Panc1 (cell line): Measurements from ENCODE around the gene CDH16.

Experiments
- CTCF ChIP-seq: fragments of 450-650 bp; IDR thresholded peaks from 2 replicates; pipeline ENCODE4 v1.5.1; 2017; ENCODE audit warnings: mild to moderate bottlenecking
- POLR2AphosphoS5 ChIP-seq: IDR thresholded peaks from 2 replicates; pipeline ENCODE4 v1.6.1; 2012; ENCODE audit warnings: mild to moderate bottlenecking, low read depth, low read length, moderate library complexity
- TCF7L2 ChIP-seq: IDR thresholded peaks from 2 replicates; pipeline ENCODE4 v1.6.1; 2011; ENCODE audit warnings: mild to moderate bottlenecking, low read depth, low read length, inconsistent platforms

GRCh38 chr16:66895999-66896398, 22.7 kb downstream of the CDH16 start:
- TF ChIP-seq CTCF (no peak), TCF7L2 (no peak), POLR2AphosphoS5 (no peak)
